Activated CD8-positive, alpha-beta memory T cell treated with anti-CD3 and anti-CD28 coated beads for 4 hours (primary cell): ENCODE measurements around the gene SLAIN1.

Experiments
- DNase-seq, 2 donors: peaks; one replicate each; pipeline ENCODE4 v3.0.0-alpha.2; 2020; ENCODE audit warnings: low read depth in 2 of 2

SLAIN1 gene

GRCh38 chr13:77714119-77714755, 16.8 kb downstream of the SLAIN1 start:
- DNase-seq: no peak

DNA sequence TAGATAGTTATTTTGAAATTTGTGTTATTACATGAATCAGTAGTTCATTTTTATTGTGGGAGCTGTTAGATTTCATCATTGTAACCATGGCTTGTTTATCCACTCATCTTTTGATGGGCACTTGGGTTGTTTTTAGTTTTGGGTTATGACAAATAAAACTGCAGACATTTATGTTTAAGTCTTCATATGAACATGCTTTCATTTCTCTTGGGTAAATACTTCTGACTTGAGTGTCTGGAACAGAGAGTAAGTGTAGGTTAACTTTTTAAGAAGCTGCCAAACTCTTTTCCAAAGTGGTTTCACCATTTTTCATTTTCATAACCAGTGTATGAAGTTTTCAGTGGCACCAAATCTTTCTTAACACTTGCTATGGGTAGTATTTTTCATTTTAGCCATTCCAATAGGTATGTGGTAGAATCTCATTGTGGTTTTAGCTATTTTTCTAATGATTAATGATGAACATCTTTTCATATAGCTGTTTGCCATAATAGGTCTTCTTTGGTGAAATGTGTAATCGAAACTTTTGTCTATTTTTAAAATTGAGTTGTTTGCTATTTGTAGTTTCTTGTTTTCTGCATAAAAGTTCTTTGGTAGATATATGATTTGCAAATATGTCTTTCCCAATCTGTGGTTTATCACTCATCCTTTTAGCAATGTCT, 17.9 kb downstream of the SLAIN1 start:
- DNase-seq: no peak

DNA sequence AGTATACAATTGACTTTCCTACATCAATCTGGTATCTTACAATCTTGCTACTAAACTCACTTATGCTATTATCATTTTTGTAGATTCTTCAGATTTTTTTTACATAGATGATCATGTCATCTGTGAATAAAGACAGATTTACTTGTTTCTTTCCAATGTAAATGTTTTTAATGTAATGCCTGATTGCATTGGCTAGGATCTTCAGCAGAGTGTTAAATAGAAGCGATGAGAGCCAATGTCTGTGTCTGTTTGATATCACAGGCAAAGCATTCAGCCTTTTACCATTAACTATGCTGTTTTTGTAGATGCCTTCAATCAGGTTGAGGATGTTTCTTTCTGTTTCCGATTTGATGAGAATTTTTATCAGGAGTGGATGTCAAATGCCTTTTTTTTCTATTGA, 19.2 kb downstream of the SLAIN1 start:
- DNase-seq: no peak

GRCh38 chr13:77717508-77717907, 20.0 kb downstream of the SLAIN1 start:
- no peak for DNase-seq

DNA sequence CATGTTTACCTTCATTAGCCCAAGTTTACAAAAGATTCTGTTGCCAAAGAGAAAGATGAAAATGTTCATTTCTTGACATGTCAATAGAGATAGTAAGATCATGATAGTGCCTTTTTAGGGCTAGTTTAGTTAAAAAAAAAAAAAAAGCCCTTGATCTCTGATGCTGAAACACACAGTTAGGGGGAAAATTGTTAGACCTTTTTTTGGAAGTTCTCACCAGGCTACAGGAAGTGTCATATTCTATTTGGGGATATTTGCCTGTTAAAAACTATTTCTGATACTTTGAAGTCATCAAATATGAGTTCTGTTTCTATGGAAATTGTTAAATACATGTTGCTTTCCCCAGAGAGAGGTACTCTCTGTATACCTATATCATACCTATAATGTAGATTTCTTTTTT, 21.6 kb downstream of the SLAIN1 start:
- DNase-seq: no peak

DNA sequence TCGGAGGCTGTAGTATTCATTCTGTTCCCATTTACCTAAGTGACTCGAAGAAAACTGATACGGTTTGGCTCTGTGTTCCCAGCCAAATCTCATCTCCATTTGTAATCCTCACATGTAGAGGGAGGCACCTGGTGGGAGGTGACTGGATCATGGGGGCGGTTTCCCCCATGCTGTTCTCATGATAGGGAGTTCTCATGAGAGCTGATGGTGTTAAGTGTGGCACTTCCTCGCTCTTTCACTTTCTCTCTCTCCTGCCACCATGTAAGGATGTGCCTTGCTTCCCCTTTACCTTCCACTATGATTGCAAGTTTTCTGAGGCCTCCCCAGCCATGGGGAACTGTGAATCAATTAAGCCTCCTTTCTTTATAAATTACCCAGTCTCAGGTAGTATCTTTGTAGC, 23.5 kb downstream of the SLAIN1 start:
- no peak for DNase-seq

GRCh38 chr13:77724092-77724491, 26.6 kb downstream of the SLAIN1 start:
- no peak for DNase-seq

GRCh38 chr13:77725071-77725470, 27.6 kb downstream of the SLAIN1 start:
- DNase-seq: no peak

DNA sequence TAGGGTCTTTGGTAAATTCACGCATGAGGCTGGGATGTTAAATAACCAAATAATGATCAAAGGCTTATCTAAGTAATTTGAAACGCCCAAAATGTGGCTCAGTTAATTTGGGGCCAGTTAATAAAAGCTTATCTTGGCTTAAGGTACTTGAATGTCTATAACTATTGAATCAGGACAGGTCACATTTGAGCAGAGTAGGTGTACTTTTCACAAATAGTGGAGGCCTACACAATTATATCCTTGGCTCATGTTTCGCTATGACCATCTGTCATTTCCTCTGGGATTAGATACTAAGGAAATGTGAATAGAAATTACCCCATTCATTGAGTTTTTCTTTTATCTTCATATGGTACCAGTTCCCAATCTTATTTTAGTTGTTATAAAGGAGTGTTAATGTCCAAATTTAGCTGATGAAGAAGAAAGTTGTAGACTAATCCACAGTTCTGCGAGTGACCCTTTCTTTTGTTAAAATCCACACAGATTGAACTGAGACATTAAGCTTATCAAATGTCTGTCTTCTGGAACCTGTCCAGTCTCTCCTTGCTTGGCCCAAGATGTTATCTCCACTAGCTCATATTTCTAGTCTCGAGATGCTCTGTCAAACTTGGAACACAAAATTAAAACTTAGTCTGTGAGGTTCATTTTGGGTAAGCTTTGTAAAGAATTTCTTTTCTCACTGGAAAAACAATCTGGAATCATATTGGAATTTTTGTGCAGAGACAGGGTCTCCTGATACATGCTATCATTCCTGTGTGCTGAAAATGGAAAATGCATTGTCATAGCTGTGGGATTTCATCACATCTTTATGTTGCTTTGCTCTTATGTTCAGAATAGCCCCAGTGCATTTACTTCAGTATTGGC, 31.0 kb downstream of the SLAIN1 start:
- DNase-seq: no peak

GRCh38 chr13:77729502-77730221, 32.2 kb downstream of the SLAIN1 start:
- DNase-seq: no peak

DNA sequence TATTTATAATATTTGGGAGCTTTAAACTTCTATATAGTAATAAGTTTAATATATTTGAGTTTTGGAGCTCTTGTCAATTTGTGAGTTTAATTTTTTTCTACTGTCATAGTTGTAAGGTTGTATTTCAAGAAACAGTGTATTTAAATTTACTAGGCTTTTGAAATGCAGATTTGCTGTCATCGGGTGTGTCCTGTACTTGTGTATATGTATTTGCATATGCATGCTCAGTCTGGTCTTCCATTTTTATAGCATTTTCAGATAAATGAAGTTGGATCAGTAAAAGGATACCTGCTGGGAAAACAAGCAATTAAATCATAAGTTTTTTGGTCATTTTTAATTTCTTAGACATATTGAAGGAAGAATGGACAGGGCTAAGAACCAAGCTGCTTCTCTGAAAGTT, 33.1 kb downstream of the SLAIN1 start:
- DNase-seq: no peak

GRCh38 chr13:77732287-77732686, 34.8 kb downstream of the SLAIN1 start:
- DNase-seq: no peak

DNA sequence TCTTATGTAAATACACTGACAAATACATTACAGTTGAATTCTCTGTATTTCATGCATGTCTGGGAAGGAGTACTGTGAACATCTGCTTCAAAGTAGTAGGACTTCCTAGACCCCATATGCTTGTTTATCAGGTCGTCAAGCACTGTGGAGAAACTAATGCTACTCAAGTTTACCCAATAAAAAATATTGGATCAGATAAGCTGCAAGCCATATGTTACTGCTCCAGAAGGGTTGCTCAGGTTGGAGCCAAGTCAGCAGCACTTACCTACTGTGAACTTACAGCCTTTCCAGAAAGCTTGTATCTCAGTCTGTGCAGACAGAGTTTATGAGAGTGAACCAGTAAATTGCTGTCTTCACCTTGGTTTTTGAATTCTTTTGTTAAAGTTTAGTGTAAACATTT, 36.2 kb downstream of the SLAIN1 start:
- DNase-seq: no peak

GRCh38 chr13:77737583-77738200, 40.2 kb downstream of the SLAIN1 start:
- no peak for DNase-seq

- no peak for DNase-seq
Observed at GRCh38 chr13:77740097-77740735, 42.7 kb downstream of the SLAIN1 start.

DNA sequence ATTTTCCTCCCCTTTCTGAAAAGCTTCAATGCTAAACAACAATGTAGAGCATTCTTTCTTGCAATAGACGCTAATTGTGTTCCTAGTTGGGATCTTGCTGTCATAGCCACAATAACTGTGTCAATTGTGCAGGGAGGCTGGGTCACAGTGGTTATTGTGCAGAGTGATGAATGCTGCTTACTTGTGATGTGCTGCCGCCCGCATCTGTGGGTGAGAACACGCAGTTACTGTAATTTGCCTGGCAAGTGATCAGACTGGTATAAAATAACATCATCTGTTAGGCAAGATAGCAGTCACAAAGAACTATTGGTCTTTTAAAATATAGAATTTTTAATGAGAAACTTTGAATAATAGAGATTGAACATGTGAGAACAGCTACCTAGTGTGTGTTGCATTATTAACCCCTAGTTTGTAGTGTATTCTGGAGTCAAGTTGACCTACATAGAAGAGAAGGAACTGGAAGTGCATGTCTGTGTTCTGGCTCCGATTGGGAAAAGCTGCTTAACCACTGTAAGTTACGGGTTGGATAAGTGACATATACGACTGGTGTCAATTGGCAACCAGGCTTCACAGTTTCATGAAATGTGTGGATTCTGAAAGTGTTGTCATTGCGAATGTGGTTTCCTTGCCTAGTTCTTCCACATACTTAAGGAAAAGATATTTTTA, 43.6 kb downstream of the SLAIN1 start:
- DNase-seq: no peak

DNA sequence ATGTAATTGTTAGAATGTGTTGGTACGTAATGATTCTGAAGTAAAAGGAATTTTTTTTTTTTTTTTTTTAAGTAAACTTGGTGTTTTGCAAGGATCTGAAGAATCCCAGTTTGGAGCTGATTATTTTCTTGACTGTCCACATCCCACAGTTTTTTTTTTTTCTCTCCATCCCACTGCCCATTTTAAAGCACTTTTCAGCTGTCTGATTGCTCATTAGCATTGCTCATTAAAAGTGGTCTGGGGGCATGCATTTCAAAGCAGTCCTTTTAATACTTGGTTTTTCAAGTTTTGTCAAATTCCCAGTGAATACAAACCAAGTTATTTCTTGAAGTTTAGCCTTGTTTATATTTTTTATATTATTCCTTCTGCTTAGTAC, 44.1 kb downstream of the SLAIN1 start:
- DNase-seq: no peak

DNA sequence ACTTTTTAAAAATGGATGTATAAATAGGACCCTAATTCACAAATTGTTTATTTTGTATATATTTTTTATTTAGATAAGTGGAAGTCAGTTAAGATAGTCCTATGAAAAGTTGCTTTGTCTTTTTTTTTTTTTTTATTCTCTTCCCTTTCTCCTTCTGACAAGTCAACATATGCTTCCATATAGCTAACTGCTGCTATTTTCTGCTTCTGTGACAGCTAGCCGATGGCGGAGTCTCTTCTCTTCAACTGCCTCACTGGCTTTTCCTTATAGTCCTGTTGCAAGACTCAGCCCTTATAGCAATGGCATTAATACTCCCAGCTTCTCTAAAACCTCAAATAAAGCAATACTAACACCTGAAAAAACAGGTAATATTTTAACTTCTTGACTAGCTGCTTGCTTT, 45.3 kb downstream of the SLAIN1 start:
- DNase-seq: no peak

- no peak for DNase-seq
Observed at GRCh38 chr13:77745784-77746183, 48.3 kb downstream of the SLAIN1 start.

- DNase-seq: no peak
Observed at GRCh38 chr13:77749344-77749880, 51.9 kb downstream of the SLAIN1 start.
